ENCODE data around the gene LEKR1. TPM values are rescaled to one million over a fixed set of nuclear protein-coding genes. Genes with fewer than 3 reads are reported as not detected.

Gene LEKR1
- total RNA-seq, 2 experiments from 2014 or later: 0.47 to 0.54 TPM

- ChIA-PET CTCF (interaction anchor here (0.6 kb wide), 1 partner anchor 117 kb away, joined by 3 read pairs; no protein-coding TSS in a partner anchor), POLR2A (no interaction called here)
- Mint-ChIP-seq H3K9me3 (peaks cover 3% of the 10 kb centered on the region), H3K4me3 (peak overlapping the region; percentile 88), H3K36me3 (ENCODE audit: low read depth) (peaks cover 12% of the 10 kb centered on the region), H3K4me1 (peaks cover 39% of the 10 kb centered on the region), H3K27me3 (peaks cover 4% of the 10 kb centered on the region), H3K27ac (peak overlapping the region; percentile 96)
- DNase-seq: no peak
Observed at GRCh38 chr3:156826896-156827882, 1.0 kb downstream of the LEKR1 start.

DNA sequence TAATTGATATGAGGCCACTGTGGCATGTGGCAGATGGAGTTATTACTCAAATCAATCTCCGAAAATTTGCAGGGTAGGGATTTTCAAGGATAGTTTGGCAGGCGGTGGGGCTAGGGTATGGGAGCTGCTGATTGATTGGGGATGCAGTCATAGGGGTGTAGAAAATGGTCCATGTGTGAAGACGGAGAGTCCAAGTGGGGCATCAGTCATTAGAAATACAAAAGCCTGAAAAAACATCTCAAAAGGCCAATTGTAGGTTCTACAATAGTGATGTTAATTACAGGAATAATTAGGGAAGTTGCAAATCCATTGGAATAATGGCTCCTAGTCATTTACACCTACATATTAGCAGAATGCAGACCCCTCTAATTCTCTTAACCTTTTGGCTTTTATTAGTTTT lies 4.9 kb downstream of the LEKR1 start:
- no peak overlapping the region for H3K4me3 Mint-ChIP-seq
- DNase-seq: no peak
- POLR2A ChIA-PET: no interaction called here
- peaks cover 23% of the 10 kb centered on the region for H3K4me1 Mint-ChIP-seq
- H3K9me3 Mint-ChIP-seq: peaks cover 3% of the 10 kb centered on the region
- CTCF ChIA-PET: no interaction called here
- H3K36me3 Mint-ChIP-seq (ENCODE audit: low read depth): peaks cover 7% of the 10 kb centered on the region
- no peak overlapping the region for H3K27ac Mint-ChIP-seq
- peaks cover 4% of the 10 kb centered on the region for H3K27me3 Mint-ChIP-seq

DNA sequence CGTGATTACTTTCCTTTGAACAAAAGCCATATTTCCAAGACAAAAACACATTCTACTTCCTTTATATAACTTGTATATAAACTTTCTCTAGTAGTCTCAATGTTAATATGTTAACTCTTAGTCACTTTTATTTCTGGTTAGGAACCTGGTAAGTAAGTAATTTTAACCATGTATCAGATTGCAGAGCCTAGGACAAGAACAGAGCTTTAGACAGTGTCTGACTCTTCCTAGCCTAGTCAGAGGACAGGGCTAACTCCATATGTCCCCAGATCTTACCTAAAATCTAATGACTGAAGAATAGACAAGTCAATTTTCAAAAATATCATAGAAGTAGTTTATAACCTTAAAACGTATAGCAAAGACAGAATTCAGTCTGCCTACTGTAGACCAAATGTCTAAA lies 8.3 kb downstream of the LEKR1 start:
- Mint-ChIP-seq H3K27ac (no peak overlapping the region), H3K4me3 (no peak overlapping the region), H3K27me3 (no peaks in the 10 kb centered on the region), H3K4me1 (peaks cover 11% of the 10 kb centered on the region), H3K9me3 (peaks cover 7% of the 10 kb centered on the region), H3K36me3 (ENCODE audit: low read depth) (peaks cover 2% of the 10 kb centered on the region)
- ChIA-PET CTCF (no interaction called here), POLR2A (no interaction called here)
- no peak for DNase-seq

GRCh38 chr3:156834962-156835535 lies 8.9 kb downstream of the LEKR1 start:
- POLR2A ChIA-PET: no interaction called here
- no peak overlapping the region for H3K4me3 Mint-ChIP-seq
- peaks cover 2% of the 10 kb centered on the region for H3K36me3 Mint-ChIP-seq (ENCODE audit: low read depth)

GRCh38 chr3:156836701-156837100 lies 10.5 kb downstream of the LEKR1 start:
- peaks cover 4% of the 10 kb centered on the region for H3K9me3 Mint-ChIP-seq
- no peak for DNase-seq
- CTCF ChIA-PET: interaction anchor here (0.7 kb wide), 1 partner anchor 61 kb away, joined by 3 read pairs; no protein-coding TSS in a partner anchor
- H3K4me1 Mint-ChIP-seq: peaks cover 11% of the 10 kb centered on the region
- no peaks in the 10 kb centered on the region for H3K27me3 Mint-ChIP-seq
- no peaks in the 10 kb centered on the region for H3K36me3 Mint-ChIP-seq (ENCODE audit: low read depth)
- H3K27ac Mint-ChIP-seq: no peak overlapping the region
- no peak overlapping the region for H3K4me3 Mint-ChIP-seq
- POLR2A ChIA-PET: no interaction called here

More at GRCh38 chr3:156834962-156835535, 8.9 kb downstream of the LEKR1 start:
- Mint-ChIP-seq H3K9me3 (peaks cover 7% of the 10 kb centered on the region), H3K27ac (no peak overlapping the region), H3K27me3 (no peaks in the 10 kb centered on the region), H3K4me1 (peaks cover 11% of the 10 kb centered on the region)
- no peak for DNase-seq
- CTCF ChIA-PET: interaction anchor here (1.2 kb wide), 1 partner anchor 271 kb away, joined by 3 read pairs; no protein-coding TSS in a partner anchor

DNA sequence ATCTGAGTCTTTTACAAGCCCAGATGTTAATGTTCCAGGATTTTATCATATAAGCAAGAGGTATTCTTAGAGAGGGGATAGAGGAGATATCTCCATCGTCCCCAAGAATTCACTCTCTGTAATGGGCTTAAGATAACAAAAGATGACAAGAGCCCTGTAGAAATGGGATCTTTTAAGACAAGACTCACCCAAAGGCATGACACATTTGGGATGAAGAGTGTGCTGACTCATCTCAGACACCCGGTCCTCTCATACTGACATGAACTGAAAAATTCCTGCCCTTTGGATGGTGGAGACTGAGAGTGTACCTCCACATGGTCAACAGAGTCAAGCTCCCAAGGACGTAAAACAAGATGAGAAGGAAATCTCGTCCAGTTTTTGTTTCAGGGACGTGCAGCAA lies 11.0 kb downstream of the LEKR1 start:
- no peaks in the 10 kb centered on the region for H3K27me3 Mint-ChIP-seq
- H3K9me3 Mint-ChIP-seq: peaks cover 4% of the 10 kb centered on the region
- ChIA-PET POLR2A (no interaction called here), CTCF (no interaction called here)
- no peaks in the 10 kb centered on the region for H3K36me3 Mint-ChIP-seq (ENCODE audit: low read depth)
- no peak overlapping the region for H3K27ac Mint-ChIP-seq
- no peak for DNase-seq
- peaks cover 11% of the 10 kb centered on the region for H3K4me1 Mint-ChIP-seq
- no peak overlapping the region for H3K4me3 Mint-ChIP-seq

DNA sequence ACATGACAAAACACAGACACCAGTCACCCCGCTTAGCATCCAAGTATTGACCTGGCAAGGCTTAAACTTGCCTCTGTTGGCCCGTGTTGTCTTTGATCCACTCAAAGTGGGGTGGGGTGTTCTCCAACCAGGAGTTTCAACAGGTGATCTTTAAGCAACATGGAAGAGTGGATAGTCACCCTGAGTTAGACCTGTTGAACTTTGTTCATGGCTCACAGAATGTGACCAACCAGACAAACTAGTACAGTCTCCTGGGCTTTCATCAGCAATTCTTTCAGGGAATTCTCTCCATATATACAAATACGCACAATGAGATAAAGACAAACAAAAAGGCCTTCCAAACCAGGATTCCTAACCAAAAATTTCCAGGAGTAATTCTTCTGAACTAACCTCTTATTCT lies 11.9 kb downstream of the LEKR1 start:
- Mint-ChIP-seq H3K4me3 (no peak overlapping the region), H3K4me1 (peaks cover 11% of the 10 kb centered on the region), H3K9me3 (peaks cover 4% of the 10 kb centered on the region), H3K27me3 (no peaks in the 10 kb centered on the region), H3K27ac (no peak overlapping the region), H3K36me3 (ENCODE audit: low read depth) (no peaks in the 10 kb centered on the region)
- no peak for DNase-seq
- CTCF ChIA-PET: no interaction called here
- POLR2A ChIA-PET: no interaction called here

DNA sequence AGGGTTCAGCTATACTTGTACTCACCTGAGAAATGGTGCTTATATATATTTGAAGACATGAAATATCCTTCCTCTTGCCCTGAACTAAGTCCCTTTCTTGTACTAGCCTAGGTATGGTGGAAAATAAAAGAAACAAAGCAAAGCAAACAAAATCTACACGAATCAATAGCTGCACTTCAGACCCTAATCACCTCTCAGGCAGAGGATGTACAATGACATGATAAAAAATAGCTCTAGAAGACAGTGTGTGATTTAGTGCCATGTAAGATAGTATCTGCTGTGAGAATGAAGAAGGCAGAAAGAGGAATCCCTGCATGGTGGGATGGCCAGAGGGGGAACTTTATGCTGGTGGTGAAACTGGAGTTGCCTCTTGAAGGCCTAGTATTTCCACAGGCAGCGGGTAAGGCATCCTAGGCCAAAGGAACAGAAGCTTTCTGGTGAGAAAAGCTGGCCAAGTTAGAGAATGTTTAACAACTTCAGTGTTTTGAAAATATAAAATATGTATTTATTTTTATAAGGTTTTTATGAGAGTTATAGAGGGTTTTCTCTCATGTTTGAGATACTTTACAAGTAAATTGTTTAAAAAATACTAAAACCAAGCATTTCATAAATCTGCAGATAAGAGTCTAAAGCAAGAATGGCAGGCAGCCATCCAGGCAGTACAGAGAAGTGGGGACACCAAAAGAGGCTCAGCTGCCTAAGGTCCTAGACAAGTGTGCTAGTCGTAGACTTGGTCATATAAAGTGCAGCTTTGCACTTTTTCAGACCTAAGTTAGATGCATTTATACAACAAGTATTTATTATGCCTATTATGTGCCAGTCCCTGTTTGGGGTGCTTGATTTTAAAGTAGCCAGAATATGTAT lies 14.9 kb downstream of the LEKR1 start:
- Mint-ChIP-seq H3K36me3 (ENCODE audit: low read depth) (no peaks in the 10 kb centered on the region), H3K27ac (no peak overlapping the region), H3K4me1 (no peaks in the 10 kb centered on the region), H3K27me3 (no peaks in the 10 kb centered on the region), H3K4me3 (no peak overlapping the region), H3K9me3 (peaks cover 4% of the 10 kb centered on the region)
- CTCF ChIA-PET: no interaction called here
- DNase-seq: no peak
- POLR2A ChIA-PET: interaction anchor here (0.5 kb wide), 1 partner anchor 91 kb away, joined by 10 read pairs; no protein-coding TSS in a partner anchor

DNA sequence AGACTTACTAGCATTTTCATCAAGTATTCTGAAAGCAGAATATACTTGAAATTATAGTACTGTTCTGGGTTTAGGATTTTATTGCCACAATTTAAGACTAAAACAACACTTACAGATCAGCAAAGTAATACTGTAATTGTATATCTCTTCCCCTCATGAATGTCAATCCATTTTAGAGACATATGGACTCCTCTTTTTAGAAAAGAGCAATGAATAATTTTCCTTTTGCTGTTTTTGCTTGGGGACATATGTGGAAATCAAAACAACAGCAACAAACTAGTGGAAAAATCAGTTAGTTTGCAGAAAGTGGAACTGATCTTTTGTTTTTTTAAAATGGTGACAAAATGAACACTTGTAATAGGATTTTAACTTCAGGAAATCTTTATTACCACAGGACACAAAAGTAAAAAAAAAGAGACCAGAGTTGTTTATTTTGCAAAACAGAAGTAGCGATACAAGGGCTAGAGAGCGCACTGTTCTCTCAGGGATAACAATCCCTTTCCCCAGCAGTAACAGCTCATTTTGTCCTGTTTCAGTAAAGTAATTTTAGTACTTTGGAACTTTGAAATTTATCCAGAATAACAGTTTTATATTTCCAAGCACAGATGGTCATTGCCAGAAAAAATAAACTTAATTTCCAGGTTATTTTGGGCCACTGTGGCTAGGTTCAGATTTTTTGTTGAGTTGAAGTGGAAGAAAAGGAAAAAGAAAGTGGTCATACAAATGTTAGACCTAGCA lies 17.1 kb downstream of the LEKR1 start:
- H3K4me3 Mint-ChIP-seq: no peak overlapping the region
- H3K27me3 Mint-ChIP-seq: no peaks in the 10 kb centered on the region
- no peak overlapping the region for H3K27ac Mint-ChIP-seq
- ChIA-PET POLR2A (no interaction called here), CTCF (no interaction called here)
- peaks cover under 1% of the 10 kb centered on the region for H3K9me3 Mint-ChIP-seq
- H3K36me3 Mint-ChIP-seq (ENCODE audit: low read depth): no peaks in the 10 kb centered on the region
- no peaks in the 10 kb centered on the region for H3K4me1 Mint-ChIP-seq
- no peak for DNase-seq

DNA sequence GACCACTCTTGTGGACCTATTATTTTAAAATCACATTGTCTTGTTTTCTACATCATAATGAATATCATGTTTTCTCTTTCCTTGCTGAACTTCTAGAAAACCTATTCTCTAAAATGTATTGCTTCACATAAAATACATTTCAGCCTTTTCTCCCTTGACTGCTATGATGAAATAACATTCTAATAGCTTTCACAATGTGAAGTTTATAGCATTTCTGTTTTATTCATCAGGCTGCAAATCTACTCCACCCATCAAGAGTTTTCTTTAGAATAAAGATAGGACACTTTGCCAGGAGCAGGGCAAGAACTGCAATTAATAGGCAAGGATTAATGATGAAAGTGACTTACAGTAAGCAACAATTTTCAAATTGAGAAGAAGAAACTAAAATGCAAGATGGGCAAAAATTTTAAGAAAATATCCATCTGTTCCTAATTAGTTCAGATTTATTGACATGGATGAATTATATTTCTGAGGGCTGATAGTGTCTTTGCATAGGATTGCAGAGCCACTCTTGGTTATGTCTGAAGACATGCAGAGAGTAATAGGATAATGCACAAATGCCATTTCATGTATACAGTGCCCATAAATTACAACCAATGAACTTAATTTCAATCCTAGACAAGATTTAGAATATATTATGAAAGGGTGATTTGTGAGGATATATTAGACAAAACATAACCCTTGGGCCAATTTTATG lies 21.7 kb downstream of the LEKR1 start:
- Mint-ChIP-seq H3K4me3 (no peak overlapping the region), H3K27me3 (peaks cover 15% of the 10 kb centered on the region), H3K27ac (peak overlapping the region; percentile 25), H3K4me1 (no peaks in the 10 kb centered on the region), H3K36me3 (ENCODE audit: low read depth) (no peaks in the 10 kb centered on the region), H3K9me3 (no peaks in the 10 kb centered on the region)
- DNase-seq: no peak
- ChIA-PET CTCF (interaction anchor here (1.4 kb wide), 1 partner anchor 15 kb away, joined by 3 read pairs; no protein-coding TSS in a partner anchor), POLR2A (no interaction called here)

GRCh38 chr3:156859578-156859977 lies 33.4 kb downstream of the LEKR1 start:
- no peaks in the 10 kb centered on the region for H3K27me3 Mint-ChIP-seq
- CTCF ChIA-PET: no interaction called here
- H3K9me3 Mint-ChIP-seq: no peaks in the 10 kb centered on the region
- no peaks in the 10 kb centered on the region for H3K36me3 Mint-ChIP-seq (ENCODE audit: low read depth)
- POLR2A ChIA-PET: no interaction called here
- H3K4me1 Mint-ChIP-seq: peaks cover 3% of the 10 kb centered on the region
- no peak overlapping the region for H3K4me3 Mint-ChIP-seq
- DNase-seq: no peak
- H3K27ac Mint-ChIP-seq: no peak overlapping the region

GRCh38 chr3:156860873-156861272 lies 34.7 kb downstream of the LEKR1 start:
- ChIA-PET CTCF (no interaction called here), POLR2A (no interaction called here)
- Mint-ChIP-seq H3K9me3 (no peaks in the 10 kb centered on the region), H3K4me1 (peaks cover 3% of the 10 kb centered on the region), H3K27ac (no peak overlapping the region), H3K36me3 (ENCODE audit: low read depth) (no peaks in the 10 kb centered on the region), H3K27me3 (no peaks in the 10 kb centered on the region), H3K4me3 (no peak overlapping the region)
- DNase-seq: no peak

Measured in activated CD4-positive, alpha-beta T cell treated with anti-CD3 and anti-CD28 coated beads, Interleukin-2, amount 10 ng/mL, durations not matched to agents 7 days and 5 days (primary cell).